Heart right ventricle (tissue), 16 donors: ENCODE data around the gene GPBP1. TPM values are rescaled to one million over a fixed set of nuclear protein-coding genes. Genes with fewer than 3 reads are reported as not detected.

ENCODE experiments used
- ATAC-seq, 8 donors: fragments of 200-7000 bp; cut with Tn5 transposase; one replicate each; pipeline ENCODE4 v1.9.1; 2020; ENCODE audit warnings: mild to moderate bottlenecking in 8 of 8, moderate library complexity in 8 of 8, moderate number of reproducible peaks in 1 of 8
- DNase-seq, 2 donors: peaks; one replicate each; pipeline ENCODE4 v3.0.0-alpha.2; 2020
- H3K27ac ChIP-seq, 10 donors: fragments of 200-600 bp; sonication (generic) in 2 of 10; one replicate each; pipeline versions ENCODE4 v1.5.0 to v1.8.0; 2020 to 2022; ENCODE audit warnings: mild to moderate bottlenecking in 3 of 10
- H3K27me3 ChIP-seq, 7 donors: fragments of 200-600 bp; one replicate each; pipeline ENCODE4 v1.8.0; 2021 to 2022; ENCODE audit warnings: mild to moderate bottlenecking in 2 of 7
- H3K36me3 ChIP-seq, 9 donors: fragments of 200-600 bp; sonication (generic) in 1 of 9; one replicate each; pipeline versions ENCODE4 v1.5.0 to v1.8.0; 2020 to 2022; ENCODE audit warnings: mild to moderate bottlenecking in 2 of 9
- H3K4me1 ChIP-seq, 9 donors: fragments of 200-600 bp; sonication (generic) in 1 of 9; one replicate each; pipeline versions ENCODE4 v1.5.0 to v1.8.0; 2020 to 2022; ENCODE audit warnings: mild to moderate bottlenecking in 4 of 9
- H3K4me3 ChIP-seq, 10 donors: fragments of 200-600 bp; sonication (generic) in 2 of 10; one replicate each; pipeline versions ENCODE4 v1.5.0 to v1.8.0; 2020 to 2022; ENCODE audit warnings: mild to moderate bottlenecking in 7 of 10, moderate library complexity in 2 of 10
- H3K9me3 ChIP-seq, 11 donors: fragments of 200-600 bp in 10 of 11; sonication (generic) in 2 of 11; one replicate each; pipeline versions ENCODE4 v1.5.0 to v1.8.0; 2013 to 2022; ENCODE audit warnings: mild to moderate bottlenecking in 2 of 11, control low read depth in 1 of 11, moderate library complexity in 1 of 11
- CTCF ChIP-seq, 9 donors: fragments of 200-600 bp; sonication (generic) in 2 of 9; IDR thresholded peaks; one replicate each; pipeline versions ENCODE4 v1.5.0 to v1.8.0; 2021 to 2022; ENCODE audit warnings: antibody characterized with exemption in 9 of 9, mild to moderate bottlenecking in 5 of 9, moderate library complexity in 1 of 9
- WGBS, 2 donors: extraction: QIAGEN DNeasy Blood & Tissue Kit; methylation state at CpG; one replicate each; pipeline ENCODE4 v1.1.7; 2013; ENCODE audit warnings: inconsistent platforms in 1 of 2; 5-methylcytosine and 5-hydroxymethylcytosine counted together
- intact Hi-C, 10 donors: fragments of 100-400 bp; cut with DNase I; formaldehyde crosslinking; loops; one replicate each; pipeline versions ENCODE4 v1.11.1 to v1.14.2; 2022
- long read RNA-seq, 3 donors: library from polyadenylated mRNA; unstranded; transcript quantifications; one replicate each; pipeline ENCODE4 v2.0.0, GENCODE V29; 2020 to 2021
- polyA plus RNA-seq, 2 donors: library from polyadenylated mRNA; stranded (reverse); fragments of 200-250 nt; gene quantifications; one replicate each; pipeline ENCODE4 v1.2.3, GENCODE V29; 2013
- total RNA-seq, 10 donors: library from RNA; stranded (reverse); fragmentation: NEBNext Ultra II Directional in 3 of 10; extraction: Animal tissue kit (Norgen Biotek cat#: 25700) in 3 of 10; gene quantifications; one replicate each; pipeline versions ENCODE4 v1.2.1 to v1.2.4, GENCODE V29; 2021 to 2023
- donor health status: Arrhythmogenic right ventricular cardiomyopathy.
- donor health status: ischemic (EF 13 %, LVEDD 7.1; RV severe dilation, severe dysfunction).
- donor health status: healthy with polysubstance abuse.
- donor health status: DM: no; HTN: yes; CAD: no.
- donor health status: DM: no; HTN: no; CAD: no.
- donor health status: ischemic (EF 25% LVEDD 6.9; RV normal size, moderate dysfunction).
- donor health status: ischemic (EF 25% LVEDD 5.7; RV mildly dilated, moderate dysfunction).
- donor health status: healthy.
- donor health status: DM: yes; HTN: yes; CAD: no.
- donor health status: Ischemic cardiomyopathy.
- donor health status: ischemic (EF 35%, LVEDD 5.7; RV mildly dilated, moderate dysfunction).
- donor health status: nonischemic (EF 11% LVEDD 7.7; RV severe dilation, severe dysfunction).
- donor health status: DM: yes; HTN: yes; CAD: no.
- donor health status: PGD.
- donor health status: ischemic (EF 29% LVEDD 5.4; RV normal size, mild dysfunction).
- donor health status: nonischemic (EF 23%, LVEDD 6.1; RV moderate dilation, normal function).

The GPBP1 gene
- total RNA-seq: 10 to 100 TPM; 48.1 to 69.3 (median 51.6) TPM
- polyA plus RNA-seq: 10 to 100 TPM; 40.1 to 50.8 TPM
- long read RNA-seq, donor 1, full-length matches to known transcripts: 52 of 123 reads
- long read RNA-seq, donor 1, partial matches to known transcripts: 15 of 123 reads
- long read RNA-seq, donor 1, other reads (novel, unspliced or antisense): 56 of 123 reads
- long read RNA-seq, donor 2, full-length matches to known transcripts: 48 of 108 reads
- long read RNA-seq, donor 2, partial matches to known transcripts: 17 of 108 reads
- long read RNA-seq, donor 2, other reads (novel, unspliced or antisense): 43 of 108 reads
- long read RNA-seq, donor 3, full-length matches to known transcripts: 44 of 174 reads
- long read RNA-seq, donor 3, partial matches to known transcripts: 38 of 174 reads
- long read RNA-seq, donor 3, other reads (novel, unspliced or antisense): 92 of 174 reads

GRCh38 chr5:57173319-57174127 lies at the start of gene GPBP1:
GPBP1 (plus strand) TSS chr5:57174059; CDS start chr5:57214131, 40,072 bp downstream.
- Histone ChIP-seq H3K4me1 (peaks cover 6 to 47% (median 41%) of the 10 kb centered on the region in 9 donors), H3K27me3 (no peaks in the 10 kb centered on the region), H3K36me3 (peaks cover 0 to 10% (median 0%) of the 10 kb centered on the region in 9 donors), H3K4me3 (peak within 1 kb of the TSS; percentile 61 to 98 (median 82)), H3K27ac (peak within 1 kb of the TSS; percentile 92 to 100 (median 98)), H3K9me3 (no peaks in the 10 kb centered on the region)
- TF ChIP-seq CTCF (IDR thresholded peaks at IDR 0.05): peak in 2 of 9 donors; percentile 8
- 0% methylated on average over 74 to 83 of the region's 83 CpGs for WGBS, 2 donors
- DNase-seq (peak; percentile 98 to 100), ATAC-seq (peak; percentile 92 to 97 (median 94))
- intact Hi-C loops: loop anchor here in 6 of 10 donors (2.0 to 5.0 kb wide), 5 partner anchors 34 to 266 kb away; partner anchors contain the start of gene SETD9 (in 1 of the 6)

- H3K27ac ChIP-seq: no peak overlapping the region
- WGBS, 2 donors: 94 to 96% methylated on average over 3 of the region's 3 CpGs
- no peak for DNase-seq
- H3K4me1 ChIP-seq: no peaks in the 10 kb centered on the region
- no peak for ATAC-seq
- H3K36me3 ChIP-seq: no peaks in the 10 kb centered on the region
- intact Hi-C loops: no loop called here
- peaks cover 0 to 11% (median 0%) of the 10 kb centered on the region in 11 donors for H3K9me3 ChIP-seq
- no peaks in the 10 kb centered on the region for H3K27me3 ChIP-seq
- no peak for TF ChIP-seq CTCF (IDR thresholded peaks at IDR 0.05)
- no peak overlapping the region for H3K4me3 ChIP-seq
Measured at GRCh38 chr5:57128325-57128724, 45.5 kb upstream of the GPBP1 start.

- no peaks in the 10 kb centered on the region for H3K9me3 ChIP-seq
- no peaks in the 10 kb centered on the region for H3K36me3 ChIP-seq
- ATAC-seq (no peak), DNase-seq (no peak)
- 91 to 93% methylated on average over 2 of the region's 2 CpGs for WGBS, 2 donors
- H3K27me3 ChIP-seq: peaks cover 0 to 8% (median 0%) of the 10 kb centered on the region in 7 donors
- no peaks in the 10 kb centered on the region for H3K4me1 ChIP-seq
- intact Hi-C loops: loop anchor here in 4 of 10 donors (10.0 kb wide), 2 partner anchors 229 to 859 kb away; partner anchors contain the start of gene SETD9 (in 3 of the 4)
- no peak for TF ChIP-seq CTCF (IDR thresholded peaks at IDR 0.05)
- H3K4me3 ChIP-seq: no peak overlapping the region
- no peak overlapping the region for H3K27ac ChIP-seq
Measured at GRCh38 chr5:57133574-57133973, 40.3 kb upstream of the GPBP1 start.

- intact Hi-C loops: loop anchor here in 6 of 10 donors (5.0 to 10.0 kb wide), 5 partner anchors 230 to 870 kb away; partner anchors contain the start of gene SETD9 (in 4 of the 6)
- WGBS, 2 donors: 66 to 84% methylated on average over 2 of the region's 2 CpGs
Measured at GRCh38 chr5:57137401-57137800, 36.5 kb upstream of the GPBP1 start.

More at GRCh38 chr5:57137401-57137800, 36.5 kb upstream of the GPBP1 start:
- Histone ChIP-seq H3K9me3 (no peaks in the 10 kb centered on the region), H3K4me1 (no peaks in the 10 kb centered on the region), H3K36me3 (no peaks in the 10 kb centered on the region), H3K27ac (no peak overlapping the region), H3K4me3 (no peak overlapping the region), H3K27me3 (peaks cover 0 to 8% (median 0%) of the 10 kb centered on the region in 7 donors)
- ATAC-seq (no peak), DNase-seq (no peak)
- TF ChIP-seq CTCF (IDR thresholded peaks at IDR 0.05): no peak
